HuH-7 (cell line): ENCODE results near the gene HSBP1L1.
"Not testable (repeated sequence)": the region's sequence is repeated elsewhere in the genome, so short reads cannot be mapped to it uniquely, and the experiment has no call there.

Experiments
- DNase-seq: peaks from one replicate; pipeline ENCODE4 v3.0.0; 2011; ENCODE audit warnings: low spot score

Gene HSBP1L1

GRCh38 chr18:79945118-79946042 is 19.1 kb upstream of the HSBP1L1 start:
- DNase-seq = no peak

GRCh38 chr18:79947054-79947755 is 17.2 kb upstream of the HSBP1L1 start:
- no peak for DNase-seq

GRCh38 chr18:79947881-79948610 is 16.4 kb upstream of the HSBP1L1 start:
- no peak for DNase-seq

DNA sequence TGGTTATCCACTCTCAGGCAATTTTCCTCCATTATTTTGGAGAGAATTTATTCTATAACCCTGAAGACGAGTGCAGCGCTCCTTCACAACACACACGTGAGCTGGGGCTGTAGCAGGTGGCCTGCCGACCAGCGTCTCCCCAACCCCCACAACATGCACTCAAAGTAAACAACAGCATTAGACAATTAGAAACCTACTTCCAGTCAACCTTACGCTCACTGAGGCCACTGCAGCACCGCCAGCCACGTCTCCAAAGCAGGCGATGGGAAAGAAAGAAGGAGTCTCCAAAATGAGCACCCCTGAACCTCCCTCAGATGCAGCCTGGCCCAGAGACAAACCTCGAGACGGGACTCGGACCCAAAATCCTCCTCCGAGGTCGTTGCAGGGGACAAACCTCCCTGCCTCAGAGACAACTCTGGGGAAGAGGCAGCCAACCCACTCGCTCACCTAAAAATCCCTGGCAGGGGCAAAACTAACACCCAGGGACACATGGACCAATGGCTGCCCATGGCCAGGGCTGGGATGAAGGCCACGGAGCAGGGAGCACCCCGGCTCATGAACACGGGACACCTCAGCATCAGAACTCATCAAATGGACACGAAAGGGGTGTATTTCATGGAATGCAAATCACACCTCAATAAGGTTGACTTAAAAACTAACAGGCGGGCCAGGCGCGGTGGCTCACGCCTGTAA is 15.6 kb upstream of the HSBP1L1 start:
- no peak for DNase-seq

DNA sequence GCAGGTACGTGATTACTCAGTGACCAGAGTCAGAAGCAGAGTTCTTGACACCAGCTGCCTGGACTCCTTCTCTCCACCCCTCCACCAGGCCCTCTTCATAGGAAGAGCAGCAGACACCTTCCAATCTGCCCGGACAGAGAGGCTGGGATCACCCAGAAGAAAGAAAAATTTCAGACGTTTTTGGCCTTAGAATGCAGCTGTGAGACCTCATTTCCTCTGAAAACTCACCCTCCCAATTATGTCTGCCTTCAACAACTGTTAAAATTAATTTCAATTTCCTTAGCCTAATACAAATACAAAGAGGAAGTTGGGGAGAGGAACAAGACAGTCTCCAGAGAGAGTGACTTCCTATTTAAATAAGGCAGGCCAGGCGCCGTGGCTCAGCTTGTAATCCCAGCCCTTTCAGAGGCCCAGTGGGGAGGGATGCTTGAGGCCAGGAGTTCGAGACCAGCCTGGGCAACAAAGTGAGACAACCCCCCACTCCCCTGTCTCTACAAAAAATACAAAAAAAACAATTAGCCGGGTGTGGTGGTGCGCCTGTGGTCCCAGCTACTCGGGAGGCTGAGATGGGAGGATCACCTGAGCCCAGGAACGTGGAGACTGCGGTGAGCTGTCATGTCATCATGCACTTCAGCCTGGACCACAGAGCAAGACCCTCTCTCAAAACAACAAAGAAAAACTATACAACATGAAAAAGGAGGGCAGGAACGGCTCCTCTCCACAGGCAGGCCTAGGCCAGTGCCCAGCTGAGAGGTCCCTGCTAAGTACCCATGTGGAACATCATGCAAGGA is 14.6 kb upstream of the HSBP1L1 start:
- DNase-seq = no peak

DNA sequence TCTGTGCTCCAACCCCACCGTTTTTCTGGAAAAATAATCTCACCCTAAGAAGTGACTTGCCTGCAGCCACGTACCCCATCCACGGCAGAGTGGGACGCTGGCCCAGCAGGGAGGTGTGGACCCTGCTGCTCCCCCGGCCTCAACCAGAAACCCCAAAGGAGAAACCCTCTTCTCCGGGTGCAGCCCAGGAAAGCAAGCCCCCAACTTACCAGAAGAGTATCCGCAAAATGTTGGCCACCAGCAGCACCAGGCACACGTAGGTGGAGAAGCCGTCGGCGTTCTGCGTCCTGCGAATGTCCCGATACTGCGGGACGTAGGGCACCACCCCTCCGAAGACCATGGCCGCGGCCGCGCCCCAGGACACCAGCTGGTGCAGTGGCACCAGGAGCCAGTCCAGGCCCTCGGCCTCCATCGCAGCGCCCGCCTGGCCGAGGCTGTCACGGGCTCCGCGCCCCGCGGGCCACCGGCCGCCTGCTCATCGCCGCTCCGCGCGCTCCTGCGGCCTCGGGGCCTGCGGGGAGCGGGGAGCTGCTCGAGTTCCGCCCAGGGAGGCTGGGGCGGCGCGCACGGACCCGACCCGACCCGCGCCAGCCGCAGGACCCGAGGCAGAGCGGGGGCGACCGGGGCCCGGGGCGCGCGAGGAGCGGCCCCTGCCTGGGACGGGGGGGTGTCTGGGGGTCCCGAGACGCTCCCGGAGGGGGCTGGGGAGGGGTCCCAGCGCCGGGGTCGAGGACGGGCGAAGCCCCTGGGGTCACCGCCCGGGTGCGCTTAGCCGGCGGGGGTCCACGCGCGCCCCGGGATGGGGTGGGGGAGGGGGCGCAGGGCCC is 13.7 kb upstream of the HSBP1L1 start:
- no peak for DNase-seq

GRCh38 chr18:79951545-79952455 is 12.6 kb upstream of the HSBP1L1 start, which contains the start of gene SLC66A2:
TSS of gene SLC66A2 (minus strand) at chr18:79951653. CDS start at chr18:79950926, 727 bp downstream.
- DNase-seq = peak; percentile 75

- no peak for DNase-seq
These were observed 11.9 kb upstream of the HSBP1L1 start for GRCh38 chr18:79952456-79952995.

DNA sequence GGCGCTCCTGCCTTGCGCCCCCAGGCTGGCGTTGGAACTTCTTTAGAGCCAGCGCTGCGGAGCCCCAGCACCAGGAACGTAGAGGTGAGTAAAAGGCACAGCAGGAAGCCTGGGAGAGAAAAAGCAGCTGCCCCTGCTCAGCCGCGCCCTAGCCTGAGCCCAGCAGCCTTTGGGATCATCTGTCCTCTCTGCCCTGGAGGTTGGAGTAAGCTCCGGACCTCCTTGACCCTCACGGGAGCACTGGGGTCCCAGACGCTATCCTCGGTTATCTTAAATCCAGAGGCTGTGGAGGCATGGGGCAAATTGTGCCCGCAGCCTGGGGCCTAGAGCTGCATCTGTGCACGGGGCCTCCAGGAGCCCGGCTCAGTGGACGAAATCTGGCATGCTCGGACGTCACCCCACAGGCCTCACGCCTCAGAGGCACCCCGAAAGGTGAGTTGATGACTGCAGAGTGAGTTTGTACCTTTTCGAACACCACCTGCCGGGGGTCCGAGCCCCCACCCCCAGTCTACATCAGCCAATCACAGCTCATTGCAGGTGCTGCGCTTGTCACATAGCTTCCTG is 11.4 kb upstream of the HSBP1L1 start:
- no peak for DNase-seq

DNA sequence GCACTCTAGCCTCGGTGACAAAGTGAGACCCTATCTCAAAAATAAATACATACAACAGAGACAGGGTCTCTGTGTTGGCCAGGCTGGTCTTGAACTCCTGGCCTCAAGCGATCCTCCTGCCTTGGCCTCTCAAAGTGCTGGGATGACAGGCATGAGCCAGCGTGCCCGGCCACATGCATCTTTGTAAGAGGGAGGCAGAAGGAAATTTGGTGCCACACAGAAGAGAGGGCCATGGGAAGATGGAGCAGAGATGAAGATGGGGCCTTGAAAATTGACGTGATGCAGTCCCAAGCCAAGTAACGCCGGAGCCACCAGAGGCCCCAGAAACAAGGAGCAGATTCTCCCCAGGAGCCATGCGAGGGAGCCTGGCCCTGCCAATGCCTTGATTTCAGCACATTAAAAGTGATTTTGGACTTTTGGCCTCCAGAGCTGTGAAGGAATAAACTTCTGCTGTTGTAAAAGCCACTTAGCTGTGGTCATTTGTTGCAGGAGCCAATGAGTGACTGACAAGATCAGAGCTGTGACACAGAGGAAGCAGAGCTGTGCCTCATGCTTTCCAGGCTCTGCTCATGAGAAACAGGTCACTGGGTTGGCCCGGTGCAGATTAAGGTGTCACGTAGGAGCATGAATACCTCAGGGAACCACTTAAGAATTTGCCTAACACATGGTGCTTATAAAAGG is 10.3 kb upstream of the HSBP1L1 start:
- DNase-seq = no peak

GRCh38 chr18:79954791-79955190 is 9.7 kb upstream of the HSBP1L1 start:
- DNase-seq = no peak

- DNase-seq = no peak
These were observed 9.0 kb upstream of the HSBP1L1 start for GRCh38 chr18:79955302-79956075.

GRCh38 chr18:79956276-79956675 is 8.2 kb upstream of the HSBP1L1 start:
- no peak for DNase-seq

- DNase-seq = no peak
These were observed 5.5 kb upstream of the HSBP1L1 start for GRCh38 chr18:79958981-79959380.

- DNase-seq = not testable (repeated sequence)
These were observed 4.2 kb upstream of the HSBP1L1 start for GRCh38 chr18:79960161-79960801.

DNA sequence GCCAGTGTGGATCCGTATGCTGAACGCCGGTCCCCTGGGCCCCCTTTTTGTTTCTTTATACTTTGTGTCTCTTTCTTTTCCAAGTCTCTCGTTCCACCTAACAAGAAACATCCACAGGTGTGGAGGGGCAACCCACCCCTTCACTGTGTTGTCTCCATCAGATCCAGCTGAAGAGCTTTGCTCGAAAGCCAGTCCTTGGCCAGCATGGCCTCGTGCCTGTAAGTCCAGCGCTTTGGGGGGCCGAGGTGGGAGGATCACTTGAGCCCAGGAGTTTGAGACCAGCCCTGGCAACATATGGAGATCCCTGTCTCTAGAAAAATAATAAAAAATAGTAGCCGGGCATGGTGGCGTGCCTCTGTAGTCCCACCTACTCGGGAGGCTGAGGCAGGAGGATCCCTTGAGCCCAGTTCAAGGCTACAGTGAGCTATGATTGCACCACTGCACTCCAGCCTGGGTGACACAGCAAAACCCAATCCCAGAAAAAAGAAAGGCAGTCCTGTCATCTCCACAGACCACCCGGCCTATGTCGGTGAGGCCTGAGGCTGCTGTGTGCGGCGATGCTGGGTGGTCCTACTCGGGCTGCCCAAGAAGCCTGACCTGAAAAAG is 3.4 kb upstream of the HSBP1L1 start:
- no peak for DNase-seq
